IgD-negative memory B cell (primary cell): ENCODE measurements around the gene FAM43A. TPM values are rescaled to one million over a fixed set of nuclear protein-coding genes. Genes with fewer than 3 reads are reported as not detected.

Source experiments
- H3K27ac Mint-ChIP-seq, 3 donors: one replicate each; pipeline ENCODE4 v1.8.0; 2020 to 2022; ENCODE audit warnings: mild to moderate bottlenecking in 3 of 3, mixed read lengths in 3 of 3, moderate library complexity in 1 of 3
- H3K27me3 Mint-ChIP-seq: one replicate; pipeline ENCODE4 v1.8.0; 2021; ENCODE audit warnings: mixed read lengths
- H3K36me3 Mint-ChIP-seq: one replicate; pipeline ENCODE4 v1.8.0; 2020; ENCODE audit warnings: mild to moderate bottlenecking, mixed read lengths
- H3K4me1 Mint-ChIP-seq, 3 donors: one replicate each; pipeline ENCODE4 v1.8.0; 2020 to 2022; ENCODE audit warnings: mixed read lengths in 3 of 3, mild to moderate bottlenecking in 1 of 3
- H3K4me3 Mint-ChIP-seq, 4 donors: one replicate each; pipeline ENCODE4 v1.8.0; 2020 to 2022; ENCODE audit warnings: mild to moderate bottlenecking in 4 of 4, mixed read lengths in 4 of 4, moderate library complexity in 3 of 4
- H3K9me3 Mint-ChIP-seq, 3 donors: one replicate each; pipeline ENCODE4 v1.8.0; 2020 to 2021; ENCODE audit warnings: mixed read lengths in 3 of 3, mild to moderate bottlenecking in 1 of 3
- polyA plus RNA-seq: library from polyadenylated mRNA; unstranded; fragments of 300-500 nt; fragmentation: Illumina TruSeq; gene quantifications from one replicate; pipeline ENCODE4 v1.2.3, GENCODE V29; 2021

Gene FAM43A
- polyA plus RNA-seq, 1 donor from 2014 or later = 33.1 TPM

- H3K4me1 Mint-ChIP-seq = no peaks in the 10 kb centered on the region
- no peak overlapping the region for H3K4me3 Mint-ChIP-seq
- H3K27ac Mint-ChIP-seq = no peak overlapping the region
- H3K27me3 Mint-ChIP-seq = no peaks in the 10 kb centered on the region
- peaks cover 2 to 6% (median 6%) of the 10 kb centered on the region in 3 donors for H3K9me3 Mint-ChIP-seq
- peaks cover 1% of the 10 kb centered on the region for H3K36me3 Mint-ChIP-seq
These were observed 26.2 kb downstream of the FAM43A start for GRCh38 chr3:194711913-194712312.

- Mint-ChIP-seq H3K36me3 (no peaks in the 10 kb centered on the region), H3K9me3 (no peaks in the 10 kb centered on the region), H3K4me3 (peak overlapping the region in 1 of 4 donors; percentile 25), H3K27ac (no peak overlapping the region), H3K27me3 (no peaks in the 10 kb centered on the region), H3K4me1 (no peaks in the 10 kb centered on the region)
These were observed 27.8 kb downstream of the FAM43A start for GRCh38 chr3:194713299-194714136.

GRCh38 chr3:194714137-194714455 lies 28.4 kb downstream of the FAM43A start:
- Mint-ChIP-seq H3K27me3 (no peaks in the 10 kb centered on the region), H3K4me1 (no peaks in the 10 kb centered on the region), H3K9me3 (no peaks in the 10 kb centered on the region), H3K27ac (no peak overlapping the region), H3K4me3 (no peak overlapping the region), H3K36me3 (no peaks in the 10 kb centered on the region)

GRCh38 chr3:194714564-194714963 lies 28.9 kb downstream of the FAM43A start:
- Mint-ChIP-seq H3K27ac (peak overlapping the region in 1 of 3 donors; percentile 60), H3K4me1 (no peaks in the 10 kb centered on the region), H3K4me3 (no peak overlapping the region), H3K9me3 (no peaks in the 10 kb centered on the region), H3K36me3 (no peaks in the 10 kb centered on the region), H3K27me3 (no peaks in the 10 kb centered on the region)

- no peaks in the 10 kb centered on the region for H3K27me3 Mint-ChIP-seq
- no peaks in the 10 kb centered on the region for H3K9me3 Mint-ChIP-seq
- H3K36me3 Mint-ChIP-seq = no peaks in the 10 kb centered on the region
- H3K4me1 Mint-ChIP-seq = no peaks in the 10 kb centered on the region
- H3K4me3 Mint-ChIP-seq = no peak overlapping the region
- H3K27ac Mint-ChIP-seq = peak overlapping the region in 1 of 3 donors; percentile 60
These were observed 29.5 kb downstream of the FAM43A start for GRCh38 chr3:194715022-194715800.

DNA sequence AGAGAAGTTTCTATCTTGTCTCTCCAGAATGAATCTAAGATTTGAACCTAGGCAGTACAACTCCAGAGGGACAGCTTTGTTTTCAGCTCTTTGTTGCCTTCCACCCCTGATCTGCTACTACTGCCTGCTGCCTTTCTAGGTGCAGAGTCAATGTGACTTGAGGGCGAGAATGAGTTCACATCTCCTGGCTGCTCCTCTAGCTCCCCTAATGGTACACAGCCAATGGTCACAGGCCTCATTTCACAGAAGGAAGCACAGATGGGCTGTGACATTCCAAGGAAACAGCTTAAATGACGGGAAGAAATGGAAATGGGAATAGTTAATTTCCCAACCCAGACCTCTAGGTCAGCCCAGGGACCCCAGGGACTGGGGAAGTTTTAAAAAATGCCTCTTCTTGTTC lies 32.4 kb downstream of the FAM43A start:
- Mint-ChIP-seq H3K9me3 (no peaks in the 10 kb centered on the region), H3K27ac (no peak overlapping the region), H3K4me3 (no peak overlapping the region), H3K27me3 (no peaks in the 10 kb centered on the region), H3K36me3 (no peaks in the 10 kb centered on the region), H3K4me1 (peaks cover 2 to 4% (median 2%) of the 10 kb centered on the region in 3 donors)

DNA sequence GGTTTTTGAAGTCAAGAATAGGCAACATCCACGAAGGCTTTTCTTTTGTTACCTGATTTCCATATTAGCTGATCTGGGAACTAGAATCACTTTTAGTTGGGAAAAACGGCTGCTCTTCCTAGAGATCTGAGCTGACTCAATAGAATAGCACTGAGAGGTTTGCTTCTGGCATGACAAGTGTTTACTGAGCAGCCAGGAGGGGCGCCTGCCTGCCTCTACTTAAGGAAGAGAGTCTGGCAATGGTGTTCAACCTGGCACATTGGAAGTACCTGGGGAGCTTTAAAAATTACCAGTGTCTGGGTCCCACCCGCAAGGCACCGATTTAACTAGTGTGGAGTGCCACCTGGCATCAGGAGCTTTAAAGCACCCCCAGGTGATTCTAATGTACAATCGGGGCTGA lies 34.4 kb downstream of the FAM43A start:
- Mint-ChIP-seq H3K36me3 (no peaks in the 10 kb centered on the region), H3K27me3 (no peaks in the 10 kb centered on the region), H3K4me3 (no peak overlapping the region), H3K9me3 (peaks cover 0 to under 1% (median 0%) of the 10 kb centered on the region in 3 donors), H3K4me1 (peaks cover 6 to 9% (median 8%) of the 10 kb centered on the region in 3 donors), H3K27ac (no peak overlapping the region)

DNA sequence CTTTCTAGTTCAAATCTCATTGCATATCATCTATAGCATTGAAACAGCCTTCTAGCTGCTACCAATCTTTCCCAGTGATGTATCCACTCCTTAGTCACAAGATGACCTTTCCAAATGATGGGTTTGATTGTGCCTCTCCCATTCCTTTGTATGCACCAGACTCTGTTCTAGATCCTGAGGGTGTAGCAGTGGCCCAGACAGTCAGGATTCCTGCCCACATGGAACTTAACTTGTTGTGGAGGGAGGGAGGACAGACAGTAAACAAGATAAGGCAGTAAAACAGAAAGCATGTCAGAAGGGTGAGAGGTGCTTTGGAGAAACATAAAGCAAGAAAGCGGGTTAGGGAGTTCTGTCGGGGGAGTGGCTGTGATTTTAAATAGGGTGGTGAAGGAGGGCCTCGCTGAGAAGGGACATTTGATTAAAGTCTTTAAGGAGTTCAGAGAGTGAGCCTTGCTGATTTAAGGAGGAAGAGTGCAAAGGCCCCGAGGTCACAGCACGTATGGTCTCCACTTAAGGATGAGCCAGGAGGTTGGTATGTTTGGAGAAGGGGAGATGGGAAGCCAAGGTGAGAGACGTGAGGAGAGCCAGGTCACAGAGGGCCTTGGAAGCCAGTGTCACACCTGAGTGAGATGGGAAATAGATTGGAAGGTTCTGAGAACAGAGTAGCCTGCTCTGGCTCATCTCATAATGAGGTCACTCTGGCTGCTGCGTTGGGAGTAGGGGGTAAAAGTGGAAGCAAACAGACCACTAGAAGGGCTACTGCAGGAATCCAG lies 38.3 kb downstream of the FAM43A start:
- peaks cover 9 to 15% (median 13%) of the 10 kb centered on the region in 3 donors for H3K4me1 Mint-ChIP-seq

GRCh38 chr3:194725346-194725745 lies 39.7 kb downstream of the FAM43A start:
- Mint-ChIP-seq H3K4me3 (no peak overlapping the region), H3K36me3 (no peaks in the 10 kb centered on the region), H3K9me3 (peaks cover 0 to 5% (median 0%) of the 10 kb centered on the region in 3 donors), H3K27ac (no peak overlapping the region), H3K27me3 (no peaks in the 10 kb centered on the region), H3K4me1 (peaks cover 13 to 20% (median 17%) of the 10 kb centered on the region in 3 donors)

More for the DNA sequence above, 38.3 kb downstream of the FAM43A start:
- H3K27me3 Mint-ChIP-seq = no peaks in the 10 kb centered on the region
- peak overlapping the region in 1 of 3 donors; percentile 51 for H3K27ac Mint-ChIP-seq
- H3K36me3 Mint-ChIP-seq = no peaks in the 10 kb centered on the region
- peaks cover 0 to 5% (median 0%) of the 10 kb centered on the region in 3 donors for H3K9me3 Mint-ChIP-seq
- H3K4me3 Mint-ChIP-seq = no peak overlapping the region

DNA sequence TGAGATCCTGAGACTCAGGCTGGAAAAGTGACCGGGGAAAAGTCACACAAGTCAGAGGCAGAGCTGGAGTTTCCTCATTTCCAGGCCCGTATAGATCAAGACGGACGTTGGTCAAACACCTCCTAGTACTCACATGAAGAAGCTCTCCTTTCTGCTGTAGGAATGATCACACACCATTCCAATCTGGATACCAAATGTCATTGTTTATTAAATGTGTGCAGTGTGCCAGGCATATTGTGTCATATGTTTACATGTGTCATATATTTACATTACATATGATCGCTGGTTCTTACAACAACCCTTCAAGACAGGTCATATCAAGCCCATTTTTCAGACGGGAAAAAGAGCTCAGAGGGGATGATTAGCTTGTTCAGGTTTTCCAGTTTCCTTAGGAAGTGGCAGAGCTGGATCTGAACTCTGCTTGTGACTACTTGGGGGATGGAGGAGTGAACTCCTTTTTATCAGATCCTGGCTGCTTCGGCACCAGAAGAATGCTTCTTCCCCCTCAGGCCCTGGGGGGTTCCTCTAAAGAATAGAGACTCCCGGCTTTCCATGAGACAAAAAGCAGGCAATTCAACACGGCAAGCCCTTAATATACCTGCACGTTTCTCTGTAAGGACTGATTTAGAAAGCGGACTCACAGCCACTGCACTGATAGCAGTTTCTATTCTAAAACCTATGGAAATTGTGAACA lies 41.9 kb downstream of the FAM43A start:
- peak overlapping the region in 1 of 3 donors; percentile 45 for H3K27ac Mint-ChIP-seq

DNA sequence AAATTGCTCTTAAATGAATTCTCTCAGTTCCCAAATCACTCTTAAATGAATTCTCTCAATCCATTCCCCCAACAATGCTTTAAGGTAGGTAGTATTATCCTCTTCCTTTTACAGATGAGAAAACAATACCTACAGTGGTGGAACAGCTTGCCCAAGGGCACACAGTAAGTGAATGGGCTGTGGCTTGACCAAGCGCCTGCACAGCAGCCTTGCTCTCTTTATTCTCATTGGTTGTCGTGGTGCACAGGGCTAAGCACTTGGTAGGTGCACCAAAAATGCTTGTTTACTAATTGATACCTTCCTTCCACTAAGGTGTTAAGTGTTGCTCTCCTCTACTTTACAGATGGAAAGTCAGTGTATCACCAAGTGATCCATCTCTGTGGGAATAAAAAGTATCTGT lies 43.3 kb downstream of the FAM43A start:
- Mint-ChIP-seq H3K9me3 (peaks cover 0 to 9% (median 2%) of the 10 kb centered on the region in 3 donors), H3K36me3 (no peaks in the 10 kb centered on the region), H3K4me1 (peaks cover 27 to 38% (median 32%) of the 10 kb centered on the region in 3 donors), H3K27ac (no peak overlapping the region), H3K4me3 (no peak overlapping the region), H3K27me3 (peaks cover 5% of the 10 kb centered on the region)

More for the DNA sequence above, 41.9 kb downstream of the FAM43A start:
- Mint-ChIP-seq H3K9me3 (peaks cover 0 to 9% (median 2%) of the 10 kb centered on the region in 3 donors), H3K4me3 (no peak overlapping the region), H3K4me1 (peaks cover 27 to 39% (median 30%) of the 10 kb centered on the region in 3 donors), H3K36me3 (no peaks in the 10 kb centered on the region), H3K27me3 (peaks cover 5% of the 10 kb centered on the region)

DNA sequence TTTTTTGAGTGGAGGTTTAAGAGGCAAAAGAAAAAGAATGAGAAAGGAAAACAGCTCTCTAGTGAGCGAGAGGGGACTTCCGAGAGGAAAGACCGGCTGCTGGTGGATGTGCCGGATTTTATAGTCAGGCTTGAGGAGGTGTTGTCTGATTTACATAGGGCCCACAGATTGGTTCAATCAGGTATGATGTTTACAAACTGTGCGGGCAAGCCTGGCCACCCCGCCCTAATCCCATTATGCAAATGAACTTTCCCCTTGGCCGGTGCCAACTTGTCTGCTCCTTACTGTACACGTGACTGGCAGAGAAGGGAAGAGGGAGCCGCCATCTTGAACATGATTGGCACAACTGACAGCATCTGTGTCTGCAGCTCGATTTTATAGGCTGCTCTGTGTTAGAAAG lies 44.7 kb downstream of the FAM43A start:
- H3K36me3 Mint-ChIP-seq = no peaks in the 10 kb centered on the region
- H3K4me3 Mint-ChIP-seq = no peak overlapping the region
- peaks cover 5% of the 10 kb centered on the region for H3K27me3 Mint-ChIP-seq
- H3K4me1 Mint-ChIP-seq = peaks cover 24 to 40% (median 32%) of the 10 kb centered on the region in 3 donors
- peaks cover 2 to 11% (median 3%) of the 10 kb centered on the region in 3 donors for H3K9me3 Mint-ChIP-seq
- no peak overlapping the region for H3K27ac Mint-ChIP-seq

DNA sequence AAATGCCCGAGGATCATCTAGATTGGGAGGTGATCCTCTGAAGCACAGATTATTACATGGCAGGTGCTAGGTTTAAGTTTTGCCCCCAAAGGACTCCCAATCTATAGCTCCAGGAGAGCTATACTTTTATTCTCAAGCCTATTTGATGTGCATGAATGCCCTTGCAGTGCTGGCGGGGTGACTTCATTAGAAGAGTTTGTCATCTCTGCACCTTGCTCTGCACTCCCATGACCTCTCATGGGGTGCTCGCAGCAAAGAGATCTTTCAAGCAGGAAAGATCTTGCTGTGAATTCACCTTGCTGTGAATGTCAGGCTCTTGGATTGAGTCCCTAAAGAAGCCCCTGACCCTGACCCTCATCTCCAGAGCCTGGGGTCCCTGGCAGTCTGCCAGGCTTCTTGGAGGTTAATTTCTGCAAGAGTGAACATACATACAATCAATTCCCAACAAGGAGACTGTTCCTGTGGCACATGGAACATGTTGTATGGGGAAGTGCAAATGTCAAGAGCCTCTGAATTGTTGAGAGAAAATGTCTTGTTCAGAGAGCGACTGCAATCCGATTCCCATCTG lies 45.9 kb downstream of the FAM43A start:
- H3K27ac Mint-ChIP-seq = no peak overlapping the region
- peaks cover 21 to 35% (median 29%) of the 10 kb centered on the region in 3 donors for H3K4me1 Mint-ChIP-seq
- H3K36me3 Mint-ChIP-seq = no peaks in the 10 kb centered on the region
- H3K4me3 Mint-ChIP-seq = peak overlapping the region in 1 of 4 donors; percentile 76
- peaks cover 2 to 13% (median 4%) of the 10 kb centered on the region in 3 donors for H3K9me3 Mint-ChIP-seq
- peaks cover 5% of the 10 kb centered on the region for H3K27me3 Mint-ChIP-seq

GRCh38 chr3:194732617-194733016 lies 46.9 kb downstream of the FAM43A start:
- peaks cover 5% of the 10 kb centered on the region for H3K27me3 Mint-ChIP-seq
- H3K4me1 Mint-ChIP-seq = peaks cover 21 to 34% (median 29%) of the 10 kb centered on the region in 3 donors
- peak overlapping the region in 1 of 4 donors; percentile 83 for H3K4me3 Mint-ChIP-seq

More at GRCh38 chr3:194732617-194733016, 46.9 kb downstream of the FAM43A start:
- Mint-ChIP-seq H3K36me3 (no peaks in the 10 kb centered on the region), H3K27ac (no peak overlapping the region), H3K9me3 (peaks cover 2 to 13% (median 4%) of the 10 kb centered on the region in 3 donors)
